ENCODE measurements around the gene SEPTIN12. TPM values are rescaled to one million over a fixed set of nuclear protein-coding genes. Genes with fewer than 3 reads are reported as not detected.
"Not testable (repeated sequence)": the region's sequence is repeated elsewhere in the genome, so short reads cannot be mapped to it uniquely, and the experiment has no call there.

SEPTIN12 gene
- total RNA-seq, 4 donors from 2014 or later: 0.54 TPM; not detected in 3

DNA sequence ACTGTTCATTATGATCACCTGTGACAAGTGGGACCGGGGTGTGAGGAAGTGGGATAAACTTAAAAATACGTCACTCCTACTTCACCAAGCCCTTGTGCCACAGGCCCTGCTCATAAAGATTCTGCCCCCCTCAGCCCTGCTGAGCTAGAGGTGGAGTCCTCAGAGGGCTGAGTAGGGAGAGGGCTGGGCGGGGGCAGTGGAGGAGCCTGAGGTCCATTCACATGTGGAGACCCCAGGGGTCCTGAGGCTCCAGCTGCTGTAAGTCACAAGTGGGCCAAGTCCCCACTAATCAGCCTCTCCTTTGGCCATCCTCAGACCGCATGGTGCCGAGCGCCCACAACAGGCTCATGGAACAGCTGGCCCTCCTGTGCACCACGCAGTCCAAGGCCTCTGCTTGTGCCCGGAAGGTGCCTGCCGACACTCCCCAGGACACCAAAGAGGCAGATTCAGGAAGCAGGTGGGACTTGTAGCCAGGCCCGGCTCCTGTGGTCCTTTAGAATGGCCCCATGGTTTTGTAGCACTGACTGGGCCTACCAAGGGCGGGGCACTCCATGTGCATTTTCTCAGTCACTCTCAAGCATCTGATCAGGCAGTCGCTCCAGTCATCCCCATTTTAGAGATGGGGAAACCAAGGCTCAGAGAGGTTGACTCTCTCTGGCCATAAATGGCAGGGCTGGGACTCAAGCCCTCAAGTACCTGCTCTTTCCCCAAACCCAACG is 43.4 kb downstream of the SEPTIN12 start:
- 66 to 67% methylated on average over 9 to 10 of the region's 13 CpGs for WGBS, 2 donors

DNA sequence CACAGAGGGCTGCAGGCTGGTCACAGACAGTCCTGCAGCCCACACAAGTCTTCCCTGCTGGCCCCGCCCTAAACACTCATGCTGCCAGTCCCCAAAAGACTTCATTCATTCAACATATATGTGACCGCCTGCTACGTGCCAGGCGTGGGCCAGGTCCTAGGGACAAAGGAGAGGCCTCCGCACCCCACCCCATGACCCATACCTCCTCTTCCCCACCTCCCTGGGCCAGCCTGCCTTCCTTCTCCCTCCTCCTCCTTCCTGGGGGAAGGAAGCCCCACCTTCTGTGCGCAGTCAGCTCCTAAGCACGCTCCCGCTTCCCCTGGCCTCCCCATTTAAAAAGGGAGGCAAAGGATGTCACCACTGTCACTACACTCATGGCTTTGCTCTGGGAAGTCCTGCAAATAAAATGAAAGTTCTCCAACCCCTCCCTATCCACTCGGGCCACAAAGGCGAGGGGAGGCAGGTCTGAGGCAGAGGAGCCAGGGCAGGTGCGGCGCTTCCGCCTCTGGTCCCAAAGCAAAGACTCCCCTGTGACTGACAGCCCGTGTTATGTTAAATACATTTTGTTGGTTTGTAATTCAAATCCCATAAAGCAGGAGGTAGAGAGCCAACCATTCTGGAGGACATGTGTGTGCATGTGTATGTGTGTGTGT is 44.8 kb downstream of the SEPTIN12 start:
- intact Hi-C loops (cut with DNase I): no loop called here
- no peak overlapping the region for H3K4me3 ChIP-seq (replicated peaks in 1 of 3)
- no peaks in the 10 kb centered on the region for H3K4me1 ChIP-seq
- DNase-seq: no peak
- 38 to 57% methylated on average over 13 to 14 of the region's 14 CpGs for WGBS, 2 donors
- TF ChIP-seq POLR2A (IDR thresholded peaks at IDR 0.05): no peak
- TF ChIP-seq, protein P1, sequence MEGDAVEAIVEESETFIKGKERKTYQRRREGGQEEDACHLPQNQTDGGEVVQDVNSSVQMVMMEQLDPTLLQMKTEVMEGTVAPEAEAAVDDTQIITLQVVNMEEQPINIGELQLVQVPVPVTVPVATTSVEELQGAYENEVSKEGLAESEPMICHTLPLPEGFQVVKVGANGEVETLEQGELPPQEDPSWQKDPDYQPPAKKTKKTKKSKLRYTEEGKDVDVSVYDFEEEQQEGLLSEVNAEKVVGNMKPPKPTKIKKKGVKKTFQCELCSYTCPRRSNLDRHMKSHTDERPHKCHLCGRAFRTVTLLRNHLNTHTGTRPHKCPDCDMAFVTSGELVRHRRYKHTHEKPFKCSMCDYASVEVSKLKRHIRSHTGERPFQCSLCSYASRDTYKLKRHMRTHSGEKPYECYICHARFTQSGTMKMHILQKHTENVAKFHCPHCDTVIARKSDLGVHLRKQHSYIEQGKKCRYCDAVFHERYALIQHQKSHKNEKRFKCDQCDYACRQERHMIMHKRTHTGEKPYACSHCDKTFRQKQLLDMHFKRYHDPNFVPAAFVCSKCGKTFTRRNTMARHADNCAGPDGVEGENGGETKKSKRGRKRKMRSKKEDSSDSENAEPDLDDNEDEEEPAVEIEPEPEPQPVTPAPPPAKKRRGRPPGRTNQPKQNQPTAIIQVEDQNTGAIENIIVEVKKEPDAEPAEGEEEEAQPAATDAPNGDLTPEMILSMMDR (IDR thresholded peaks at IDR 0.05): no peak
- H3K36me3 ChIP-seq: no peaks in the 10 kb centered on the region
- no peak overlapping the region for H3K27ac ChIP-seq
- no peaks in the 10 kb centered on the region for H3K9me3 ChIP-seq
- H3K27me3 ChIP-seq: no peaks in the 10 kb centered on the region

More for the DNA sequence above, 43.4 kb downstream of the SEPTIN12 start:
- no peak overlapping the region for H3K4me3 ChIP-seq (replicated peaks in 1 of 3)
- intact Hi-C loops (cut with DNase I): no loop called here
- H3K4me1 ChIP-seq: no peaks in the 10 kb centered on the region
- no peak for TF ChIP-seq POLR2A (IDR thresholded peaks at IDR 0.05)
- TF ChIP-seq, protein P1 (IDR thresholded peaks at IDR 0.05): no peak
- H3K27me3 ChIP-seq: no peaks in the 10 kb centered on the region
- no peak for DNase-seq
- H3K36me3 ChIP-seq: no peaks in the 10 kb centered on the region
- H3K27ac ChIP-seq: no peak overlapping the region
- H3K9me3 ChIP-seq: no peaks in the 10 kb centered on the region

DNA sequence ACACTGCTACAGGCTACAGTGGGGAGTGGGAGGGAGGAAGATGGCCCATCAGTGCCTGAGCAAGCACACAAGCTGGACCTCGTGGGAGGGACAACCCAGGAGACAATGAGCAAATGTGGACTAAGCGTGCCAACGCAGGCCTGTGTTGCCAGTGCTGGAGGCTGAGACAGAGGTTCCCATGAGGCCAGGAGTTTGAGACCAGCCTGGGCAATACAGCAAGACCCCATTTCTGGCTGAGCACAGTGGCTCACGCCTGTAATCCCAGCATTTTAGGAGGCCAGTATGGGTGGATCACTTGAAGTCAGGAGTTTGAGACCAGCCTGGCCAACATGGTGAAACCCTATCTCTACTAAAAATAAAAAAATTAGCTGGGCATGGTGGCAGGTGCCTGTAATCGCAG is 49.8 kb downstream of the SEPTIN12 start:
- not testable (repeated sequence) for H3K27ac ChIP-seq; H3K4me1 ChIP-seq; H3K27me3 ChIP-seq; H3K36me3 ChIP-seq; DNase-seq; H3K4me3 ChIP-seq (replicated peaks in 1 of 3); H3K9me3 ChIP-seq
- intact Hi-C loops (cut with DNase I): loop anchor here (10.0 kb wide), 1 partner anchor 216 kb away; the partner anchor contains the start of gene SEC14L5
- 75 to 92% methylated on average over 5 of the region's 5 CpGs for WGBS, 2 donors

DNA sequence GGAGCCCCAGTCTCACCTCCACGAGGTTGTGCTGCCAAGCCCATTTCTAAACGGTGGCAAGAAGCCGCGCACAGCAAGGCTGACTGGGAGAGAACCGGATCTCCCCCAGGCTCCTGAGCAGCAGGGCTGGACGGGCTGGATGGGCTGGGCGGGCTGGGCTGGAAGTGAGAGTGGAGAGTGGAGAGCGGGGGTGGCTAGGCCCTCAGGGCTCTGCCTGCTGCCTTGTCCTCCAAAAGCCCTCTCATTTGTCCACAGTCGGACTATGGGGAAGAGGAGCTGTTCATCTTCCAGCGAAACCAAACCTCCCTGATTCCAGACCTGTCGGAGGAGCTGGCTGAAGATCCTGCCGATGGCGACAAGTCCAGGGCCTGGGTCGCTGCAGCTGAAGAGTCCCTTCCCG is 50.6 kb downstream of the SEPTIN12 start:
- H3K4me1 ChIP-seq: peaks cover 0 to 9% of the 10 kb centered on the region in 2 donors
- H3K9me3 ChIP-seq: no peaks in the 10 kb centered on the region
- no peak overlapping the region for H3K4me3 ChIP-seq (replicated peaks in 1 of 3)
- TF ChIP-seq POLR2A (IDR thresholded peaks at IDR 0.05): no peak
- TF ChIP-seq, protein P1 (IDR thresholded peaks at IDR 0.05): no peak
- intact Hi-C loops (cut with DNase I): loop anchor here (10.0 kb wide), 1 partner anchor 217 kb away; the partner anchor contains the start of gene SEC14L5
- no peaks in the 10 kb centered on the region for H3K36me3 ChIP-seq
- WGBS, 2 donors: 48 to 54% methylated on average over 2 to 13 of the region's 15 CpGs
- no peak overlapping the region for H3K27ac ChIP-seq
- no peaks in the 10 kb centered on the region for H3K27me3 ChIP-seq
- no peak for DNase-seq

DNA sequence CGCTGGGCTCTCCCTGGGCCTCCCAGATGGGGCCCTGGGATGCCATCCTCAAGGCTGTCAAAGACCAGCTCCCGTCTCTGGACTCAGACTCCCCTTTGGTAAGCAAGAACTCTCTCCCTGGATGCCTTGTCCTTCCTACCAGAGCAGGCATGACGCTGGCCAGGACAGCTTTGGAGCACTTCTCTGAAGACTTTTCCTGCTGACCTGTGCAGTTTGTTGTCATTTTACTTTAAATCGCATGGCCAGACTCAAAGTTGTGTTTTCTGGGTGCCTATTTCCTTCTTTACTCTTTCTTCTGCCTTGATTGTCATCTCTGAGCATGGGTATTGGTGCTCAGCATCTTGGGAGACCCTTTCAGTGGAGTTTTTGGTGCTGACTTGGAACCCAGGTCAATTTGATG is 51.6 kb downstream of the SEPTIN12 start:
- no peaks in the 10 kb centered on the region for H3K27me3 ChIP-seq
- WGBS, 2 donors: 77 to 87% methylated on average over 4 of the region's 4 CpGs
- H3K36me3 ChIP-seq: no peaks in the 10 kb centered on the region
- intact Hi-C loops (cut with DNase I): loop anchor here (10.0 kb wide), 1 partner anchor 218 kb away; the partner anchor contains the start of gene SEC14L5
- H3K27ac ChIP-seq: no peak overlapping the region
- H3K4me3 ChIP-seq (replicated peaks in 1 of 3): no peak overlapping the region
- H3K9me3 ChIP-seq: no peaks in the 10 kb centered on the region
- H3K4me1 ChIP-seq: peaks cover 0 to 9% of the 10 kb centered on the region in 2 donors
- TF ChIP-seq, protein P1 (IDR thresholded peaks at IDR 0.05): no peak
- no peak for TF ChIP-seq POLR2A (IDR thresholded peaks at IDR 0.05)
- DNase-seq: no peak

All from thyroid gland (tissue), 4 donors.